ENCODE measurements around the gene SH3BP5L.

SH3BP5L gene

DNA sequence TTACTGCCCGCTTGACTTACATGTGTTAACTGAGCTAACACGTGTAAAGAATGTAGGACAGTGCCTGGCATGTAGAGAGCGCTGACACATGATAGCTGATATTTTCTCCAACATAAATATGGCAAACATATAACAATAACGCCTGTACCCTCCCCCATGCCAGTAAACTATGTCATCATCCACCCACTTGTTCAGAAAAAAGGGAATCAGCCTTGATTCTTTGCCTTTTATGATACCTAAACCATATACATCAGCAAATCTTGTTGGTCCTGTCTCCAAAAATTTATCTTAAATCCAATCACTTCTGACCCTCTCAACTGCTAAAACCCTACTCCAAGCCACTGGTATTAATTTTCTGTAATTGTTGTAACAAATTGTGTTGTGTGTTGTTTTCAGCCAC lies 34.3 kb upstream of the SH3BP5L start:
- H3K9ac ChIP-seq, result no peak overlapping the region
- no peaks in the 10 kb centered on the region for H3K27me3 ChIP-seq (ENCODE audit: insufficient read depth, low read depth)
- TF ChIP-seq, protein P1, sequence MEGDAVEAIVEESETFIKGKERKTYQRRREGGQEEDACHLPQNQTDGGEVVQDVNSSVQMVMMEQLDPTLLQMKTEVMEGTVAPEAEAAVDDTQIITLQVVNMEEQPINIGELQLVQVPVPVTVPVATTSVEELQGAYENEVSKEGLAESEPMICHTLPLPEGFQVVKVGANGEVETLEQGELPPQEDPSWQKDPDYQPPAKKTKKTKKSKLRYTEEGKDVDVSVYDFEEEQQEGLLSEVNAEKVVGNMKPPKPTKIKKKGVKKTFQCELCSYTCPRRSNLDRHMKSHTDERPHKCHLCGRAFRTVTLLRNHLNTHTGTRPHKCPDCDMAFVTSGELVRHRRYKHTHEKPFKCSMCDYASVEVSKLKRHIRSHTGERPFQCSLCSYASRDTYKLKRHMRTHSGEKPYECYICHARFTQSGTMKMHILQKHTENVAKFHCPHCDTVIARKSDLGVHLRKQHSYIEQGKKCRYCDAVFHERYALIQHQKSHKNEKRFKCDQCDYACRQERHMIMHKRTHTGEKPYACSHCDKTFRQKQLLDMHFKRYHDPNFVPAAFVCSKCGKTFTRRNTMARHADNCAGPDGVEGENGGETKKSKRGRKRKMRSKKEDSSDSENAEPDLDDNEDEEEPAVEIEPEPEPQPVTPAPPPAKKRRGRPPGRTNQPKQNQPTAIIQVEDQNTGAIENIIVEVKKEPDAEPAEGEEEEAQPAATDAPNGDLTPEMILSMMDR (conservative IDR thresholded peaks at IDR 0.05; ENCODE audit: low read depth, low read length), result no peak
- H3K4me3 ChIP-seq (IDR thresholded peaks at IDR 0.05; ENCODE audit: insufficient read depth, low read depth, low read length), result no peak overlapping the region
- H2AFZ ChIP-seq (ENCODE audit: low read depth), result peak overlapping the region; percentile 77; the same call in 1 of the 2 replicates
- peaks cover 13% of the 10 kb centered on the region for H3K79me2 ChIP-seq (ENCODE audit: insufficient read depth, low read depth)
- no peaks in the 10 kb centered on the region for H3K36me3 ChIP-seq (ENCODE audit: insufficient read depth)
- H3K4me2 ChIP-seq, result peak overlapping the region; percentile 91
- peaks cover 25% of the 10 kb centered on the region for H3K4me1 ChIP-seq (ENCODE audit: low read depth, poor library complexity, severe bottlenecking)
- H3K27ac ChIP-seq, result no peak overlapping the region
- no peaks in the 10 kb centered on the region for H4K20me1 ChIP-seq (ENCODE audit: insufficient read depth)

DNA sequence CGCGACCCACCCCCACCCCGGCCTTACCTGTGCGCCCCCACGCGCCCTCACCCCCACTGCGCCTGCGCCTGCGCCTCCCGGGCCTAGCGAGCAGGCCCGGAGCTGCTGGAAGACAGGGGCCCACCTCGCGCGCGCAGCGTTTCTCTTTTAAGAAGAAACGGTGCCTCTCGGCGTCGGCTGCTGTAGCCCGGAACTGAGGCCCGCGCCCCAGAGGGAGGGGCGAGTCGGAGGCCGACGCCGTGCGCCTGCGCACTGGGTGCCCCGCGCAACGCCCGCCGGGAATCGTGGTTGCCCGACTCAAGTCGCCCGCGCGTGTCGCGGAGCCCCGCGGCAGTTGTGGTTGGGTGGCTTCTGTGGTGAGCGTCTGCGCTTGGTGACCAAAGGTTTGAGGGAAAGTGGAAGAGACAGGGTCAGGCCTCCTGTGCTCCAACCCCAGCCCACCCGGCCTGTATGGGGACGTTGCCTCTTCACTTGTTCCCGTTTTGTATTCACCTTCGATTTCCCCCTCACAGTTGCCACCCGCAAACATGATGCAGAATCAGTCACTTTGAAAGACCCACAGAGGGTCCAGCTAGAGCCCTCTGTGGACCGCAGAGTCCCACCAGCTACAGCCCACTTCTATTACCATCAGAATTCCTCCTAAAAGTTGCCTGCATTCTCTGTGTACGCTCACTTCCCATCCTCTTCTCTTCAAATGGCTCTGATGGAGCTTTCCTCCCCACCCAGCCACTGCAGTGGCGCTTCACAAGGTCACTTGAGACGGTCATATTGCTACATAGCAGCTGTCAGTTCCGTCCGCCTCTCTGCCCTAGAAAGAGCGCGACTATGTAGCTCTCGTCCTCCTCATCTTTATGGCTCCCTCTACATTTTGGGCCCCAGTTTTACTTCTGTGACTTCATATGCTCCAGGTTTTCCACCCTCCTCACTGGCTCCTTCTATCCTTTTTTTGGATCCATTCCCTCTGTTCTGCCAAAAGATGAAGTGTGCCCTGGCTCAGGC lies 33.5 kb upstream of the SH3BP5L start, which contains the start of gene ZNF692:
Gene ZNF692 (minus strand): TSS at position 195 of the 999 bp plus-strand sequence. CDS start 776 bp downstream, outside the sequence.
- Histone ChIP-seq H3K36me3 (ENCODE audit: insufficient read depth) (no peaks in the 10 kb centered on the region), H3K4me2 (peak within 1 kb of the TSS; percentile 91), H3K79me2 (ENCODE audit: insufficient read depth, low read depth) (peaks cover 13% of the 10 kb centered on the region), H4K20me1 (ENCODE audit: insufficient read depth) (no peaks in the 10 kb centered on the region), H3K4me1 (ENCODE audit: low read depth, poor library complexity, severe bottlenecking) (peaks cover 23% of the 10 kb centered on the region), H3K27me3 (ENCODE audit: insufficient read depth, low read depth) (no peaks in the 10 kb centered on the region), H3K27ac (peak within 1 kb of the TSS; percentile 89), H3K4me3 (IDR thresholded peaks at IDR 0.05; ENCODE audit: insufficient read depth, low read depth, low read length) (peak within 1 kb of the TSS; percentile 64), H3K9ac (peak within 1 kb of the TSS; percentile 91), H2AFZ (ENCODE audit: low read depth) (peak within 1 kb of the TSS; percentile 77)
- TF ChIP-seq, protein P1 (conservative IDR thresholded peaks at IDR 0.05; ENCODE audit: low read depth, low read length), result no peak

DNA sequence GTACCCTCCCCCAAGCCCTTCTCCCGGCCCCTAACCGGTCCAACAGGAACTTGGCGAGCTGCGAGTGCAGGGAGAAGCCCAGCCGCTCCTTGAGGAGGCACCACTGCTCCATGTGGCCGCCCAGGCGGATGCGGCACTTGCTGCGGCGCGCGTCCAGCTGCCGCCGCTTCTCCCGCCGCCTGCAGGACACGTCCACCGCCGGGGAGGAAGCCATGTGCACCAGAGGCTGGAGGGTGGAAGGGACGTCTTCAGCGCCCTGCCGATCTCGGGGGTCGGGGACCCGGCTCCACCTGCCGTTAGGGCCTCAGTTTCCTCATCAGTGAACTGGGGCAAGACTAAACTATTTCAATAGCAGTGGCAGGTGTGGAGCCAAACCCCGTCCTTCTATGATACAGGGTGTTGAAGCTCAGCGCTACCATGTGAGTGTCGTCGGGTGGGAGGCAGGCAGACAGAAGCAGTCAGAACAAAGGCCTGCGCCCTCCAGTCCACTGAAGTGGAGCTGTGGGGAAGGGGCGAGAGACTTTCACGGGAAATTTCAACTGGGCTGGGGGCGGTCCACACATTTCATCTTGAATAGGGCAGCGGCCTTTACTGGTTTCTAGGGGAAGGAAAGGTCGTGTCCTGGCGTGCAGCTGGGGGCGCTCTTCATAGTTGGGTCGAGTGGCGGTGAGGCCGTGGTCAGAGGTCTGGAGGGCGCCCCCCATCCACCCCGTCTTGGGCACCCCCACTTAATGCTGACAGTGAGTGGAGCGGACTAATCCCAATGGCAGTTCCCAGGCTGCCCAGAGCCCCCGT lies 32.6 kb upstream of the SH3BP5L start:
- peaks cover 19% of the 10 kb centered on the region for H3K4me1 ChIP-seq (ENCODE audit: low read depth, poor library complexity, severe bottlenecking)
- H3K36me3 ChIP-seq (ENCODE audit: insufficient read depth), result no peaks in the 10 kb centered on the region
- H4K20me1 ChIP-seq (ENCODE audit: insufficient read depth), result no peaks in the 10 kb centered on the region
- no peaks in the 10 kb centered on the region for H3K27me3 ChIP-seq (ENCODE audit: insufficient read depth, low read depth)
- H3K9ac ChIP-seq, result peak overlapping the region; percentile 91
- H3K4me3 ChIP-seq (IDR thresholded peaks at IDR 0.05; ENCODE audit: insufficient read depth, low read depth, low read length), result no peak overlapping the region
- TF ChIP-seq, protein P1 (conservative IDR thresholded peaks at IDR 0.05; ENCODE audit: low read depth, low read length), result peak; percentile 72; the same call in 1 of the 2 replicates
- H3K27ac ChIP-seq, result peak overlapping the region; percentile 89
- H3K79me2 ChIP-seq (ENCODE audit: insufficient read depth, low read depth), result peaks cover 13% of the 10 kb centered on the region
- H2AFZ ChIP-seq (ENCODE audit: low read depth), result peak overlapping the region; percentile 77
- peak overlapping the region; percentile 91 for H3K4me2 ChIP-seq

DNA sequence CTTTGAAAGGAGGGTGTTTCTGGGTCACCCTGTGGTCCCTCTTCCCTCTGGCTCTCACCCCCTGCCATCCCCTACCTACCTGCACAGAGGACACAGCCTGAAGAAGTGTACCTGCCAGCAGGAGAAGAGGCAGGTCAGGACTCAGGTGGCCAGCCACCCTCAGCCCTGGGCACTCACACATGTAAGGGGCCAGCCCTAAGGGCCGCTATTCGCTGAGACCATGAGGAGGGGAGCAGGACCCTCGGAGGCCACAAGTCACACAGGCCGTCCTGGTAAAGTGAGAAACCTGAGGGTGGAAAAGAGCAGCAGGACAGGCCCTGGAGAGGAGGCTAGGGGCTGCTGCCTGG lies 32.0 kb upstream of the SH3BP5L start:
- Histone ChIP-seq H3K4me2 (peak overlapping the region; percentile 91), H3K27me3 (ENCODE audit: insufficient read depth, low read depth) (no peaks in the 10 kb centered on the region), H3K4me1 (ENCODE audit: low read depth, poor library complexity, severe bottlenecking) (peaks cover 18% of the 10 kb centered on the region), H3K79me2 (ENCODE audit: insufficient read depth, low read depth) (peaks cover 13% of the 10 kb centered on the region), H2AFZ (ENCODE audit: low read depth) (peak overlapping the region; percentile 77), H3K4me3 (IDR thresholded peaks at IDR 0.05; ENCODE audit: insufficient read depth, low read depth, low read length) (no peak overlapping the region), H3K27ac (peak overlapping the region; percentile 89), H3K9ac (peak overlapping the region; percentile 91), H3K36me3 (ENCODE audit: insufficient read depth) (no peaks in the 10 kb centered on the region), H4K20me1 (ENCODE audit: insufficient read depth) (no peaks in the 10 kb centered on the region)
- TF ChIP-seq, protein P1 (conservative IDR thresholded peaks at IDR 0.05; ENCODE audit: low read depth, low read length), result no peak

All from KMS-11 (cell line).